Gastrocnemius medialis (tissue), 4 donors: ENCODE measurements around the gene CTXN1.

Experiments used
- CTCF ChIP-seq, 5 experiments: fragments of 450-650 bp in 3 of 5; fragments of 200-600 bp in 2 of 5; sonication (generic) in 2 of 5; IDR thresholded peaks in 4 of 5; conservative IDR thresholded peaks in 1 of 5; 1 replicate in 4 of 5; 2 replicates in 1 of 5; pipeline ENCODE4 v1.5.1; 2016 to 2019; ENCODE audit warnings: antibody characterized with exemption in 5 of 5, mild to moderate bottlenecking in 3 of 5, moderate library complexity in 3 of 5
- POLR2A ChIP-seq, 2 donors: fragments of 450-650 bp; IDR thresholded peaks; one replicate each; pipeline ENCODE4 v1.6.1; 2017; ENCODE audit warnings: antibody characterized with exemption in 2 of 2, mild to moderate bottlenecking in 2 of 2, moderate library complexity in 2 of 2

- peak; percentile 61 to 84 (median 66) for TF ChIP-seq CTCF (IDR thresholded peaks at IDR 0.05 in 4 of 5, conservative IDR thresholded peaks at IDR 0.05 in 1 of 5)
- no peak for TF ChIP-seq POLR2A (IDR thresholded peaks at IDR 0.05)
Measured at GRCh38 chr19:7925171-7925851, 624 bp downstream of the CTXN1 start.
